GM23338 (cell line): ENCODE data around the gene CPLX4. TPM values are rescaled to one million over a fixed set of nuclear protein-coding genes. Genes with fewer than 3 reads are reported as not detected.

Source experiments
- ATAC-seq: fragments of 200-7000 bp; cut with Tn5 transposase; 3 replicates; pipeline ENCODE4 v1.9.1; 2020
- DNase-seq: peaks from one replicate; pipeline ENCODE4 v3.0.0-alpha.2; 2015; ENCODE audit warnings: low spot score
- H2AFZ ChIP-seq: fragments of 200-600 bp; sonication (generic); 2 replicates; pipeline ENCODE4 v1.8.0; 2016; ENCODE audit warnings: antibody characterized with exemption, mild to moderate bottlenecking, moderate library complexity
- H3F3A ChIP-seq: fragments of 200-600 bp; sonication (generic); replicated peaks from 2 replicates; pipeline ENCODE4 v1.8.0; 2017; ENCODE audit warnings: antibody characterized with exemption, mixed run types, low read depth
- H3K27ac ChIP-seq: fragments of 200-600 bp; sonication (generic); 2 replicates; pipeline ENCODE4 v1.6.1; 2016; ENCODE audit warnings: low read depth
- H3K27me3 ChIP-seq: fragments of 200-600 bp; sonication (generic); 2 replicates; pipeline ENCODE4 v1.8.0; 2016; ENCODE audit warnings: mild to moderate bottlenecking, mixed run types, moderate library complexity; ENCODE audit not compliant: insufficient read depth
- H3K36me3 ChIP-seq: fragments of 200-600 bp; sonication (generic); 2 replicates; pipeline ENCODE4 v1.8.0; 2016; ENCODE audit warnings: mild to moderate bottlenecking; ENCODE audit not compliant: insufficient read depth
- H3K4me1 ChIP-seq: fragments of 200-600 bp; sonication (generic); 2 replicates; pipeline ENCODE4 v1.8.0; 2016; ENCODE audit warnings: mild to moderate bottlenecking, moderate library complexity; ENCODE audit not compliant: insufficient read depth
- H3K4me2 ChIP-seq: fragments of 200-600 bp; sonication (generic); 2 replicates; pipeline ENCODE4 v1.7.1; 2017; ENCODE audit warnings: mixed run types
- H3K4me3 ChIP-seq: fragments of 200-600 bp; sonication (generic); 2 replicates; pipeline ENCODE4 v1.6.1; 2016; ENCODE audit warnings: mixed run types
- H3K79me2 ChIP-seq: fragments of 200-600 bp; sonication (generic); replicated peaks from 2 replicates; pipeline ENCODE4 v1.8.0; 2017; ENCODE audit warnings: mild to moderate bottlenecking; ENCODE audit not compliant: insufficient read depth
- H3K9me2 ChIP-seq: fragments of 200-600 bp; sonication (generic); 2 replicates; pipeline ENCODE4 v1.8.0; 2017; ENCODE audit not compliant: insufficient read depth
- H4K20me1 ChIP-seq: fragments of 200-600 bp; sonication (generic); replicated peaks from 2 replicates; pipeline ENCODE4 v1.8.0; 2017; ENCODE audit warnings: mild to moderate bottlenecking; ENCODE audit not compliant: insufficient read depth
- H3K27ac Mint-ChIP-seq: 2 replicates; pipeline ENCODE4 v1.8.0; 2020; ENCODE audit warnings: inconsistent platforms, mild to moderate bottlenecking, moderate library complexity, mixed read lengths
- H3K27me3 Mint-ChIP-seq: 3 replicates; pipeline ENCODE4 v1.8.0; 2022; ENCODE audit warnings: low read depth, mild to moderate bottlenecking, moderate library complexity, mixed read lengths, inconsistent platforms; ENCODE audit not compliant: insufficient read depth, poor library complexity
- H3K36me3 Mint-ChIP-seq: 3 replicates; pipeline ENCODE4 v1.8.0; 2021; ENCODE audit warnings: low read depth, mild to moderate bottlenecking, inconsistent platforms, moderate library complexity, mixed read lengths
- H3K4me1 Mint-ChIP-seq: 3 replicates; pipeline ENCODE4 v1.8.0; 2020; ENCODE audit warnings: mild to moderate bottlenecking, inconsistent platforms, mixed read lengths
- H3K4me3 Mint-ChIP-seq: 3 replicates; pipeline ENCODE4 v1.8.0; 2021; ENCODE audit warnings: moderate library complexity, mild to moderate bottlenecking, inconsistent platforms, mixed read lengths
- H3K9me3 Mint-ChIP-seq: 3 replicates; pipeline ENCODE4 v1.8.0; 2020; ENCODE audit warnings: moderate library complexity, mild to moderate bottlenecking, inconsistent platforms, mixed read lengths
- CREB1 ChIP-seq: fragments of 250-450 bp; sonication (Bioruptor Pico); IDR thresholded peaks from 2 replicates; pipeline ENCODE4 v1.5.0; 2020; ENCODE audit warnings: low read depth, mild to moderate bottlenecking, moderate library complexity
- CTCF ChIP-seq, 2 experiments: fragments of 200-600 bp in 1 of 2; sonication (generic) in 1 of 2; conservative IDR thresholded peaks; 2 replicates each; pipeline versions ENCODE4 v1.5.1 to v1.6.1; 2016 to 2017; ENCODE audit warnings: antibody characterized with exemption in 2 of 2, low read depth in 2 of 2, mild to moderate bottlenecking in 2 of 2, moderate library complexity in 1 of 2
- EZH2 ChIP-seq: fragments of 200-600 bp; sonication (generic); IDR thresholded peaks from one replicate; pipeline ENCODE4 v1.8.0; 2017; ENCODE audit warnings: antibody characterized with exemption, mild to moderate bottlenecking, low read depth; ENCODE audit not compliant: unreplicated experiment
- EZH2phosphoT487 ChIP-seq: fragments of 200-600 bp; sonication (generic); IDR thresholded peaks from one replicate; pipeline ENCODE4 v1.8.1; 2018; ENCODE audit warnings: antibody characterized with exemption; ENCODE audit not compliant: unreplicated experiment
- JUNB ChIP-seq: IDR thresholded peaks from one replicate; pipeline ENCODE4 v1.6.1; 2016; ENCODE audit warnings: antibody characterized with exemption; ENCODE audit not compliant: unreplicated experiment
- NANOG ChIP-seq: IDR thresholded peaks from 2 replicates; pipeline ENCODE4 v1.6.1; 2016; ENCODE audit warnings: antibody characterized with exemption, borderline replicate concordance
- POLR2AphosphoS5 ChIP-seq: IDR thresholded peaks from 2 replicates; pipeline ENCODE4 v1.6.1; 2016; ENCODE audit warnings: antibody characterized with exemption, low read depth
- REST ChIP-seq: IDR thresholded peaks from one replicate; pipeline ENCODE4 v1.6.1; 2018; ENCODE audit warnings: antibody characterized with exemption; ENCODE audit not compliant: unreplicated experiment
- STAT1 ChIP-seq: IDR thresholded peaks from one replicate; pipeline ENCODE4 v1.6.1; 2016; ENCODE audit warnings: antibody characterized with exemption; ENCODE audit not compliant: unreplicated experiment
- ZNF114 ChIP-seq: fragments of 250-450 bp; sonication (Bioruptor Pico); IDR thresholded peaks from 2 replicates; pipeline ENCODE4 v1.5.0; 2020; ENCODE audit warnings: mild to moderate bottlenecking, moderate library complexity
- ZNF331 ChIP-seq: fragments of 250-450 bp; sonication (Bioruptor Pico); IDR thresholded peaks from 2 replicates; pipeline ENCODE4 v1.5.0; 2020; ENCODE audit warnings: low read depth, mild to moderate bottlenecking, moderate library complexity
- ZNF462 ChIP-seq: fragments of 250-450 bp; sonication (Bioruptor Pico); IDR thresholded peaks from 2 replicates; pipeline ENCODE4 v1.5.0; 2020; ENCODE audit warnings: mild to moderate bottlenecking, moderate library complexity
- polyA plus RNA-seq: library from polyadenylated mRNA; unstranded; fragments of >200 nt; fragmentation: Nextera tagmentation; extraction: Ambion mirVana; gene quantifications from 2 replicates; pipeline ENCODE4 v1.2.1, GENCODE V29; 2016
- total RNA-seq: library from RNA; depleted of rRNA; stranded (reverse); fragments of >200 nt; shearing (Covaris generic); gene quantifications from 2 replicates; pipeline ENCODE4 v1.2.3, GENCODE V29; 2014
- TF ChIP-seq, protein P1 (sequence below): IDR thresholded peaks from 2 replicates; pipeline ENCODE4 v1.6.1; 2016; ENCODE audit warnings: antibody characterized with exemption

Gene CPLX4
- total and polyA plus RNA-seq, 2 experiments from 2014 or later: not detected

- Histone ChIP-seq H3K36me3 (no peaks in the 10 kb centered on the region), H3K4me2 (no peak overlapping the region), H3K27me3 (peaks cover 18% of the 10 kb centered on the region), H3F3A (no peaks in the 10 kb centered on the region), H2AFZ (no peak overlapping the region), H3K9me2 (no peaks in the 10 kb centered on the region), H3K4me1 (no peaks in the 10 kb centered on the region), H3K4me3 (no peak overlapping the region), H3K27ac (no peak overlapping the region), H3K79me2 (no peaks in the 10 kb centered on the region), H4K20me1 (no peaks in the 10 kb centered on the region)
- Mint-ChIP-seq H3K36me3 (no peaks in the 10 kb centered on the region), H3K4me1 (no peaks in the 10 kb centered on the region), H3K27ac (no peak overlapping the region), H3K9me3 (no peaks in the 10 kb centered on the region), H3K27me3 (peaks cover 4% of the 10 kb centered on the region), H3K4me3 (no peak overlapping the region)
- DNase-seq (no peak), ATAC-seq (no peak)
- TF ChIP-seq ZNF462 (no peak), ZNF114 (CRISPR knock-in tag) (no peak), CREB1 (CRISPR knock-in tag) (no peak), REST (no peak), EZH2 (no peak), NANOG (no peak), CTCF (conservative IDR thresholded peaks at IDR 0.05; ENCODE audit: low read depth in 2 of 2) (no peak), ZNF331 (CRISPR knock-in tag) (no peak), JUNB (no peak), POLR2AphosphoS5 (no peak), EZH2phosphoT487 (no peak), STAT1 (no peak)
- TF ChIP-seq, protein P1, sequence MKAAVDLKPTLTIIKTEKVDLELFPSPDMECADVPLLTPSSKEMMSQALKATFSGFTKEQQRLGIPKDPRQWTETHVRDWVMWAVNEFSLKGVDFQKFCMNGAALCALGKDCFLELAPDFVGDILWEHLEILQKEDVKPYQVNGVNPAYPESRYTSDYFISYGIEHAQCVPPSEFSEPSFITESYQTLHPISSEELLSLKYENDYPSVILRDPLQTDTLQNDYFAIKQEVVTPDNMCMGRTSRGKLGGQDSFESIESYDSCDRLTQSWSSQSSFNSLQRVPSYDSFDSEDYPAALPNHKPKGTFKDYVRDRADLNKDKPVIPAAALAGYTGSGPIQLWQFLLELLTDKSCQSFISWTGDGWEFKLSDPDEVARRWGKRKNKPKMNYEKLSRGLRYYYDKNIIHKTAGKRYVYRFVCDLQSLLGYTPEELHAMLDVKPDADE: no peak
These were observed 6.8 kb downstream of the CPLX4 start for GRCh38 chr18:59311631-59312030.
